Muscle layer of duodenum (tissue), 2 donors: ENCODE data around the gene MTFP1.

Experiments used
- H3K27ac ChIP-seq: one replicate; pipeline ENCODE4 v1.7.0; 2013; ENCODE audit warnings: mild to moderate bottlenecking, low read length
- H3K27me3 ChIP-seq: one replicate; pipeline ENCODE4 v1.7.0; 2013; ENCODE audit warnings: low read depth, mild to moderate bottlenecking, control low read depth, low read length
- H3K36me3 ChIP-seq, 2 donors: one replicate each; pipeline ENCODE4 v1.7.0; 2013; ENCODE audit warnings: low read length in 2 of 2, control low read depth in 1 of 2, mild to moderate bottlenecking in 1 of 2; ENCODE audit not compliant: insufficient read depth in 2 of 2, control insufficient read depth in 1 of 2
- H3K4me1 ChIP-seq, 2 donors: one replicate each; pipeline ENCODE4 v1.7.0; 2013; ENCODE audit warnings: low read length in 2 of 2, mild to moderate bottlenecking in 2 of 2, control low read depth in 1 of 2, moderate library complexity in 1 of 2; ENCODE audit not compliant: insufficient read depth in 2 of 2, control insufficient read depth in 1 of 2
- H3K4me3 ChIP-seq, 2 donors: one replicate each; pipeline ENCODE4 v1.7.0; 2013; ENCODE audit warnings: low read length in 2 of 2, low read depth in 1 of 2, mild to moderate bottlenecking in 1 of 2
- H3K9me3 ChIP-seq, 2 donors: one replicate each; pipeline ENCODE4 v1.7.0; 2013; ENCODE audit warnings: low read length in 2 of 2, control low read depth in 1 of 2, mild to moderate bottlenecking in 1 of 2; ENCODE audit not compliant: control insufficient read depth in 1 of 2
- donor health status: healthy.

MTFP1 gene

DNA sequence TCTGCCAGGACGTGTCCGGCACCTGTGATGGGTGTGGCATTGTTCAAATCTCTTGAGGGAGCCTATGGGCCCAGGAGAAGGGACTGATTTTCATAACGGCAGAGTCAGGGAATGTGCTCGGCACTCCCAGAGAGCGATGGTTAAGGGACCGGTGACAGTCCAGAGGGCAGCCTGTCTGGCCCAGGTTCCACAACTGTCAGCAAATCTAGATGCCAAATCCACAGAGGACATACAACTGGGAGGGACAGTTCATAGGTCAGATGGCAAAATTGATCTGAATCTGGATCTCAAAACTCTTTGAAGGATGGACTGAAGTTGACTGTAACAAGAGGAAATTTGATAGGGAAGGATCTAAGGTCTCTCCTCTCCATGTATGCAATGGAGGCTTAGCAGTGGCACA is 21.3 kb upstream of the MTFP1 start:
- H3K27ac ChIP-seq = no peak overlapping the region
- H3K27me3 ChIP-seq = no peaks in the 10 kb centered on the region
- H3K4me3 ChIP-seq = no peak overlapping the region
- no peaks in the 10 kb centered on the region for H3K9me3 ChIP-seq
- no peaks in the 10 kb centered on the region for H3K4me1 ChIP-seq
- peaks cover 16 to 21% of the 10 kb centered on the region in 2 donors for H3K36me3 ChIP-seq

- no peaks in the 10 kb centered on the region for H3K27me3 ChIP-seq
- H3K9me3 ChIP-seq = no peaks in the 10 kb centered on the region
- H3K4me3 ChIP-seq = no peak overlapping the region
- no peak overlapping the region for H3K27ac ChIP-seq
- H3K36me3 ChIP-seq = peaks cover 16 to 30% of the 10 kb centered on the region in 2 donors
- no peaks in the 10 kb centered on the region for H3K4me1 ChIP-seq
These were observed 19.8 kb upstream of the MTFP1 start for GRCh38 chr22:30405731-30406130.

DNA sequence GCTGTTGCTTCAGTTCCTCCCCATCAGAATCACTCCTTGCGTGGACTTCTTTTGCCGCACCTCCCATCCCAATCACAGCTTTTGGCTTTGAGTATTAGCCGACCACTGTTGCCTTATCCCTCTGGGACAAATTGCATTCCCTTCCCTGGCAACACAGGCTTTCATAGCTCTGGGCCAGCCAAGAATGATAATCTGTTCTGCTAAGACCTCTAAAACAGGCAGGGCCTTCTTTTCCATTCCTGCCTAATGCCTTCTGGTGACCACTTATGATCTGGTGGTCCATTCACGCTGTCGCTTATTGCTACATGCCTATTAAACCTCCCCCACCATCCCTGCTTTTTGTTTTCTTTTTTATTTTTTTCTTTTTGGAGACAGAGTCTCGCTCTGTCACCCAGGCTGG is 19.2 kb upstream of the MTFP1 start:
- no peaks in the 10 kb centered on the region for H3K27me3 ChIP-seq
- no peak overlapping the region for H3K27ac ChIP-seq
- H3K36me3 ChIP-seq = peaks cover 16 to 33% of the 10 kb centered on the region in 2 donors
- no peak overlapping the region for H3K4me3 ChIP-seq
- no peaks in the 10 kb centered on the region for H3K4me1 ChIP-seq
- no peaks in the 10 kb centered on the region for H3K9me3 ChIP-seq

DNA sequence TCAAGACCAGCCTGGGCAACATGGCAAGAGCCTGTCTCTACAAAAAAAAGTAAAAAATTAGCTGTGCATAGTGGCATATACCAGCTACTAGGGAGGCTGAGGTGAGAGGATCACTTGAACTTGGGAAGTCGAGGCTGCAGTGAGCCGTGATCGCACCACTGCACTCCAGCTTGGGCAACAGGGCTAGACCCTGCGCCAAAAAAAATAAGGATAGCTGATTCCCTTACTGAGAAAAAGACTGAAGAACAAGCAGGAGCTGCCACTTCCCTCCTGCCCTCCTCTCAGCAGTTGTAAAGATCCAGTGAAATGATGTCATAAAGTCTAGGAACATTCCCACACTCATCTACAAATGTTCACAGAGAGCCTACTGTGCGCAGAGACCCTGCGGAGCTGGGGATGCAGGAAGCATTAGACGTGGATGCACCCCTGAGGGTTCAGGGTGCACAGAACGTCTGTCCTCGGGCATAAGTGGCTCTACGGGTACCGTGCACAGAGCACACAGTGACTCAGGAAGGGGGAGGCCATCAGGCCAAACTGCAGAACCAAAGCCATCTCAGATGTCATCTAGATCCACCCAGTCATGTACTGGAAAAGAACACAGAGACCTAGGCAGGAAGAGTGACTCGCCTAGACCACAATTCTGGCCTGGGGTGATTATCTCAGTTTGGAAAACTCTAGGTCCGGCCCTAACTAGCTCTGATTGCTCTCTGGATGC is 17.0 kb upstream of the MTFP1 start:
- H3K9me3 ChIP-seq = no peaks in the 10 kb centered on the region
- H3K27me3 ChIP-seq = no peaks in the 10 kb centered on the region
- no peak overlapping the region for H3K27ac ChIP-seq
- no peaks in the 10 kb centered on the region for H3K4me1 ChIP-seq
- H3K36me3 ChIP-seq = peaks cover 16 to 33% of the 10 kb centered on the region in 2 donors
- no peak overlapping the region for H3K4me3 ChIP-seq

GRCh38 chr22:30411780-30412179 is 13.8 kb upstream of the MTFP1 start:
- Histone ChIP-seq H3K27ac (no peak overlapping the region), H3K36me3 (peaks cover 35 to 46% of the 10 kb centered on the region in 2 donors), H3K4me1 (peaks cover 0 to 5% of the 10 kb centered on the region in 2 donors)

DNA sequence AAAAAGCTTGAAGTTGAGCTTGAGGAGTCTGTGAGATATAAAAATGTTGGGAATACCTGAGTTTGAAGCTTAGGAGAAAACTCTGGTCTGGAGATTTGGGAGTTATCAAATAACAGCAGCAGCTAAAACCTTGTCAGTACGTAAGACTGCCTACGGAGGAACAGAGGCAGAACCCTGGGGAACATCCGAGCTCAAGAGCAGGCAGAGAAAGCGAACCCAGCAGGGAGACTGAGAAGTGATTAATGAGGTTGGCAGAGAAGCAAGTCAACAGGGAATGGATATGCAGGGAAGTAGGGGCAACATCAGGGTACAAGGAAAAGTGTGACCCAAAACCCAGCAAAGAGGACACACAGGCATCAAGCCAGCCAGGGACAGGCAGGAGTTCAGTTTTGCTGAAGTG is 12.6 kb upstream of the MTFP1 start:
- H3K27ac ChIP-seq = no peak overlapping the region
- H3K9me3 ChIP-seq = no peaks in the 10 kb centered on the region
- peaks cover 40 to 52% of the 10 kb centered on the region in 2 donors for H3K36me3 ChIP-seq

More at GRCh38 chr22:30411780-30412179, 13.8 kb upstream of the MTFP1 start:
- Histone ChIP-seq H3K27me3 (no peaks in the 10 kb centered on the region), H3K4me3 (no peak overlapping the region), H3K9me3 (no peaks in the 10 kb centered on the region)

DNA sequence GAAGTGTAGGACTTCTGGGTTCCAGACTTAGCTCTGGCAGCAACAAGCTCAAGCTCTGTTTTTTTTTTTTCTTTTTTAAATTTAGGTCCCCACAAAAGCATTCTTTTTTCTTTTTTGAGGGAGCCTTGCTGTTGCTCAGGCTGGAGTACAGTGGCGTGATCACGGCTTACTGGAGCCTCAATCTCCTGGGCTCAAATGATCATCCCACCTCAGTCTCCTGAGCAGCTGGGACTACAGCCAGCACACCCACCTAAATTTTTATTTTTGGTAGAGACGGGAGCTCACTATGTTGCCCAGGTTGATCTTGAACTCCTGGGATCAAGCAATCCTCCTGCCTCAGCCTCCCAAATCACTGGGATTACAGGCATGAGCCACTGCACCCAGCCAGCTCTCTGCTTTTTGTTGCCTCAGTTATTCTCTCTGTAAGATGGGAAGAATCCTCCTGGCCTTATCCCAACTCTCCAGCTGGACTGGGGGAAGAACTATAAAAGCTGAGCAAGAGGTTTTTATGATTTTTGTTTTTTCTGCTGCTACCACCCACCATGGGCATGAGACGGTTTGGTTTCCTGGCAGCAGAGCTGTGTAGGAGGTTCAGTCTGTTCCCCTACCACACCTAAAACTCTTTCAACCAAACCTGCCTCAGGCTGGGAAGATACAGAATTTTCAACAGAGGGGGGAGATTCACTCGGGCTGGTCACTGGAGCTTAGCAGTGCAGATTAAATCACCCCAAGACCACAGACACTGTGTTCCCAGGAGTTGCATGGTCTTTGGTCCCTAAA is 11.6 kb upstream of the MTFP1 start:
- H3K4me1 ChIP-seq = peaks cover 0 to 6% of the 10 kb centered on the region in 2 donors
- no peak overlapping the region for H3K27ac ChIP-seq
- no peak overlapping the region for H3K4me3 ChIP-seq
- no peaks in the 10 kb centered on the region for H3K9me3 ChIP-seq
- H3K27me3 ChIP-seq = no peaks in the 10 kb centered on the region
- H3K36me3 ChIP-seq = peaks cover 43 to 54% of the 10 kb centered on the region in 2 donors

More for the DNA sequence above, 12.6 kb upstream of the MTFP1 start:
- Histone ChIP-seq H3K4me3 (no peak overlapping the region), H3K4me1 (peaks cover 0 to 6% of the 10 kb centered on the region in 2 donors), H3K27me3 (no peaks in the 10 kb centered on the region)

GRCh38 chr22:30414525-30415047 is 11.0 kb upstream of the MTFP1 start:
- Histone ChIP-seq H3K9me3 (no peaks in the 10 kb centered on the region), H3K27me3 (no peaks in the 10 kb centered on the region), H3K36me3 (peaks cover 41 to 53% of the 10 kb centered on the region in 2 donors), H3K27ac (no peak overlapping the region), H3K4me3 (no peak overlapping the region), H3K4me1 (peaks cover 0 to 6% of the 10 kb centered on the region in 2 donors)

- peaks cover 41 to 55% of the 10 kb centered on the region in 2 donors for H3K36me3 ChIP-seq
These were observed 9.2 kb upstream of the MTFP1 start for GRCh38 chr22:30416403-30416802.

DNA sequence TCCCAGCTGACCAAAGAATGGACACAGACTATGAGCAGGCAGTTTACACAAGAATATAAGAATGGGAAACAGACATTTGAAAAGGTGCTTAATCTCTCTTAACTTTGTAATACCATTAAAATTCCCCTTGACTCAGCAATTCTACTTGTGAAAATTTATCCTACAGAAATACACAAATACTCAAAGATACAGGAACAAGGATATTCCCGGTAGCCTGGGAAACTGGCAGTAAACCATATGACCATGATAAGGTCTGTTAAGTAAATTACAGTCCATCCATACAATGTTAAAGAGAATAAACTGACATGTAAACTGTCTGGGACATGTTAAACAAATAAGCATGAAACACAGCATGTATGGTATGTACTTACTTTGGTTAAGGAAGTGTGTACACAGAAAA is 8.7 kb upstream of the MTFP1 start:
- no peak overlapping the region for H3K4me3 ChIP-seq
- H3K27me3 ChIP-seq = no peaks in the 10 kb centered on the region
- H3K36me3 ChIP-seq = peaks cover 41 to 55% of the 10 kb centered on the region in 2 donors
- peaks cover 0 to 23% of the 10 kb centered on the region in 2 donors for H3K4me1 ChIP-seq
- H3K9me3 ChIP-seq = no peaks in the 10 kb centered on the region
- no peak overlapping the region for H3K27ac ChIP-seq

More at GRCh38 chr22:30416403-30416802, 9.2 kb upstream of the MTFP1 start:
- H3K27me3 ChIP-seq = no peaks in the 10 kb centered on the region
- peaks cover 0 to 19% of the 10 kb centered on the region in 2 donors for H3K4me1 ChIP-seq
- H3K27ac ChIP-seq = no peak overlapping the region
- H3K9me3 ChIP-seq = no peaks in the 10 kb centered on the region
- H3K4me3 ChIP-seq = no peak overlapping the region

GRCh38 chr22:30420347-30421125 is 5.0 kb upstream of the MTFP1 start:
- H3K27ac ChIP-seq = peak overlapping the region; percentile 89
- no peaks in the 10 kb centered on the region for H3K9me3 ChIP-seq
- H3K4me1 ChIP-seq = peaks cover 19 to 42% of the 10 kb centered on the region in 2 donors
- peaks cover 34 to 55% of the 10 kb centered on the region in 2 donors for H3K36me3 ChIP-seq
- H3K27me3 ChIP-seq = no peaks in the 10 kb centered on the region
- H3K4me3 ChIP-seq = no peak overlapping the region
